ENCODE data around the gene GCK.

The GCK gene

DNA sequence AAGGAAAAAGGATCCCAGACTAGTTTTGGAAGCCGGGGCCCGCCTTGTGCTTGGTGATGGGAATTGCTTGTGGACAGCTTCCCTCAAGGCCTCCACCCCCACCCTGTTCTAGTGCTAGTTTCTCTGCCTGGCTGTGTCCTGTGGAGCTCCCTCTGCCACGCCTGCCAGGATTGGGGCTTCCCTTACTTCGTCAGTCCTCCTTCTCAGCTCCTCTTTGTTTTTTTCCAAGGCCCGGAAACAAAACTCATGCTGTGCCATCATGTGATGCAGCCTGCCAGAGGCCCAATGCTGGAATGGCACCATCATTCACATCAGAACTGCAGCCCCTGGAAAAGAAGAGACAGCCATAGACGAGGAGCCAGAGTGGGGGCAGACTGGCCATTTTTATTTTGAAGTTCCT, 22.8 kb upstream of the GCK start:
- TF ChIP-seq, protein P1, sequence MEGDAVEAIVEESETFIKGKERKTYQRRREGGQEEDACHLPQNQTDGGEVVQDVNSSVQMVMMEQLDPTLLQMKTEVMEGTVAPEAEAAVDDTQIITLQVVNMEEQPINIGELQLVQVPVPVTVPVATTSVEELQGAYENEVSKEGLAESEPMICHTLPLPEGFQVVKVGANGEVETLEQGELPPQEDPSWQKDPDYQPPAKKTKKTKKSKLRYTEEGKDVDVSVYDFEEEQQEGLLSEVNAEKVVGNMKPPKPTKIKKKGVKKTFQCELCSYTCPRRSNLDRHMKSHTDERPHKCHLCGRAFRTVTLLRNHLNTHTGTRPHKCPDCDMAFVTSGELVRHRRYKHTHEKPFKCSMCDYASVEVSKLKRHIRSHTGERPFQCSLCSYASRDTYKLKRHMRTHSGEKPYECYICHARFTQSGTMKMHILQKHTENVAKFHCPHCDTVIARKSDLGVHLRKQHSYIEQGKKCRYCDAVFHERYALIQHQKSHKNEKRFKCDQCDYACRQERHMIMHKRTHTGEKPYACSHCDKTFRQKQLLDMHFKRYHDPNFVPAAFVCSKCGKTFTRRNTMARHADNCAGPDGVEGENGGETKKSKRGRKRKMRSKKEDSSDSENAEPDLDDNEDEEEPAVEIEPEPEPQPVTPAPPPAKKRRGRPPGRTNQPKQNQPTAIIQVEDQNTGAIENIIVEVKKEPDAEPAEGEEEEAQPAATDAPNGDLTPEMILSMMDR (conservative IDR thresholded peaks at IDR 0.05): no peak
- no peak overlapping the region for H3K27ac ChIP-seq

DNA sequence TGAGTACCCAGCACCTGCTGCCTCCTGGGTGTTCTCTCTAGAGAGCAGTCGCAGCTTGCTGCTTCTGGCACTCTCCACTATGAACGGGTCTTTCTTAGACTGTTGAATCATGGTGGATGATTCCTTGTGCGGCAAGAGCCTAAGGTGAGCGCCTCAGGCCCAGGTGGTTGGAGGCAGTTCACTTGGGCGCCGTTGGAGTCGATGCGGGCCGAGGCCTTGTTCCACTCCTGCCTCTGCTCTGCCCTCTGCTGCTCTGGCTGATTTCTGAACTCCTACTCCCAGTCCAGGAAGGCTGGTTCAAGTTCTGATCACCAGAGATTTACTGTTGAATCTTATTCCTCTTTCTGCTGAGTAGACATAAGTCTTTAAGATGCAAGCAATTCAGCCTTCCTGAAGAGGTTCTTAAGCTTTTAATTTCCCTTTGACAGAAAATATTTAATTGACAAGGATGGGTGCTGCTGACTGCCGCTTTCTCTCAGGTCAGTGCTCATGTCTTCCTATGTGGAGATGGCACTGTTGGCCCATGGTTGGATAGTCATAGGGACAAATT, 22.0 kb upstream of the GCK start:
- H3K27ac ChIP-seq: no peak overlapping the region
- TF ChIP-seq, protein P1 (conservative IDR thresholded peaks at IDR 0.05): no peak

DNA sequence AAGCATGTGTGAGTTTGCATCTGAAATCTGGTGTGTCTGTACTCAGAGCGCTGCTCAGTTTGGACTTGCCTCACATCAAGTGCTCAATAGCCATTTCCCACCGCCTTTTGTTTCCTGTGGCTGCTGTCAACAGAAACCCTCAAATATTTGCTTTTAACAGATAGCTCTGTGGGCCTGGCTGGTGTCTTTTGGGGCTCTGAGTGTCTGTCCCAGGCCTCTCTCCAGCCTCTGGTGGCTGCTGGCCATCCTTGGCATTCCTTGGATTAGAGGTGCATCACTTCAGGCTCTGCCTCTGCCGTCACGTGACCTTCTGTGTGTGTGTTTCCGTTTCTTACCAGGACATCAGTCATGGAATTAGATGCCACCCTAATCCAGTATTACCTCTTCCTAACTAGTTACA, 20.9 kb upstream of the GCK start:
- TF ChIP-seq, protein P1 (conservative IDR thresholded peaks at IDR 0.05): no peak

DNA sequence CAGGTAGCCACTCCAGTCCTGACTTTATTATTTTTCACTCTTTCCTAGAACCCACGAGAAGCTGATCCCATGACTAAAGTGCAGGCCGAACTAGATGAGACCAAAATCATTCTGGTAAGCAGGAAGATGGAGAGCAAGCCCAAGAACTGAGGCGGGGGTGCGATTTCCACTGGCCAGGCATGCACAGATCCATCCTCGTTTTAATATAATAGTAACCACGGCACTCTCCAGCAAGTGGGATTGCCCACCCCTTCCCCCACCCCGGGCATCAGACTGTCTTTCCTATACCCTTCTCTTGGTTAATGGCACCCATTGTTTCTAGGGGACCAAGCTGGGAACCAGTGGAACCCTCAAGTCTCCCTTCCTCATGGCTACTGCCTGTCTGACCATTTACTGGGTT, 18.8 kb upstream of the GCK start:
- TF ChIP-seq, protein P1 (conservative IDR thresholded peaks at IDR 0.05): no peak
- H3K27ac ChIP-seq: no peak overlapping the region

More for the DNA sequence above, 20.9 kb upstream of the GCK start:
- H3K27ac ChIP-seq: no peak overlapping the region

DNA sequence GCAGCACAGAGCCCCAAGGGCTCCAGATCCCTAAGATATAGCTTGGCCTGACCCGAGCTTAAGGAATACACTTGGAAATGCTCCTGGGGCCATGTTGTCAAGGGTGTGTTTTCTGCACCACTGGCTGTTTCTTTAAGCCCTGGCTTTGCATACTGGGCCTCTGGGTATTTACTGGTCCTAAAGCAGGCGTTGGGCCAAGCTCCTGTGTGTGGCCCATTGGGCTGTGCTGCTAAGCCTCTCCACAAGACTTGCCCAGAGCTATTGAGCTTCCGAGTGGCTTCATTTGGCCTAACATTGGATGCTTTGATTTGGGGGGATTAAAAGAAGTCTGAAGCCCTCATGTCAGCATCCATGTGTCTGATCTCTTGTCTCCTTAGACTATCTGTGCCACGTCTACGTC, 16.8 kb upstream of the GCK start:
- no peak overlapping the region for H3K27ac ChIP-seq
- TF ChIP-seq, protein P1 (conservative IDR thresholded peaks at IDR 0.05): no peak

DNA sequence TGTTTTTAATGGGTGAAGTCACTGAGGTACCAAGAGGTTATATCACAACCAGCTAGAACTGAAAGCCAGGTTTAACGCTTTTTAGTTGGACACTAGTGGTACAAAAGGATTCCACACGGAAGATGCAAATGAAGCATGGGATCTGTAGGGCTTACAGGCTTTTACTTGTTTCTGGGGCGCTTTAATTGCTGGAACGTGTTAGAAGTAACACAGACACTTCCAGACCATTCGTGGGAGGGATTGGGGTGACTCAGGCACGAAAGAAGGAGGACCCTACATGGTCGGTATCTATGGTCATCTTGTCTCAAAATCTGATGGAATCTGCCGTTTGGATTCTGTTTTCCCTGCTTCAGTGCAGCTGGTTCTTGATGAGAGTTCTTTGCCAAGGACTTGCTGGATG, 12.6 kb upstream of the GCK start:
- H3K27ac ChIP-seq: peak overlapping the region; percentile 77
- TF ChIP-seq, protein P1 (conservative IDR thresholded peaks at IDR 0.05): no peak

DNA sequence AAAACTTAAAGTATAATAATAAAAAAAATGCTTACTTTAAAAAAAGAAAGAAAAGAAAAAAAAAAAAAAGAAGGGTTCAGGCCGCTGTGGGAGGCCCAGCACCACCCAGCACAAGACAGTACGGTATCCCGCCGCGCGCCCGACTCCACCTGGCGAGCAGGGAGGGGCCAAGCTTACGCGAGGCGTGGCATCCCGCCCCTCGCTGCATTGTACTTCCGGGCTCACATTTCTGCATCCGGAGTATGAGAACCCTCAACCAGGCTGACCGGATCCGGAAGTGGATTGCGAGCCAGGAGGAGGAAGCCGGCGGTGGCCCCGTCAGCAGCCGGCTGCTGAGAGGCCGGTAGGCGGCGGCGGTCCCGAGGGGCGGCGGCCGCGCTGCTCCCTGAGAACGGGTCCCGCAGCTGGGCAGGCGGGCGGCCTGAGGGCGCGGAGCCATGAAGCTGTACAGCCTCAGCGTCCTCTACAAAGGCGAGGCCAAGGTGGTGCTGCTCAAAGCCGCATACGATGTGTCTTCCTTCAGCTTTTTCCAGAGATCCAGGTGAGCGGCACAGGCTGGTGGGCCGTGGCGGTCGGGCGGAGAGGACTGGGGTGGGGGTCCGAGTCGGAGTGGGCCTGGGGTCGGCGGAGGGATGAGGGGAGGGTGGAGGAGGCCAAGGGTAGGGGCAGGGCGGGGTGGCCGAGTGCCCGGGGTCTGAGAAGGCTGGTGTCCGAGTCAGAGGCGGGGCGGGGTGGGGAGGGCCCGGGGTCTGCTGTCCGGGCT, 11.6 kb upstream of the GCK start, which contains the start of gene YKT6:
Gene YKT6 (plus strand): TSS at position 280 of the 763 bp plus-strand sequence. CDS start 158 bp downstream, at position 438.
- TF ChIP-seq, protein P1 (conservative IDR thresholded peaks at IDR 0.05): peak; percentile 77
- H3K27ac ChIP-seq: peak within 1 kb of the TSS; percentile 77

DNA sequence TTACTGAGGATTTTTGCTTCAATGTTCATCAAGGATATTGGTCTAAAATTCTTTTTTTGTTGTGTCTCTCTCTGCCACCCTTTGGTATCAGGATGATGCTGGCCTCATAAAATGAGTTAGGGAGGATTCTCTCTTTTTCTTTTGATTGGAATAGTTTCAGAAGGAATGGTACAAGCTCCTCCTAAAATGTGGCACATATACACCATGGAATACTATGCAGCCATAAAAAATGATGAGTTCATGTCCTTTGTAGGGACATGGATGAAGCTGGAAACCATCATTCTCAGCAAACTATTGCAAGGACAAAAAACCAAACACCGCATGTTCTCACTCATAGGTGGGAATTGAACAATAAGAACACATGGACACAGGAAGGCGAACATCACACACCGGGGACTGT, 10.9 kb upstream of the GCK start:
- peak overlapping the region; percentile 77 for H3K27ac ChIP-seq

Data from VCaP (cell line).